ENCODE measurements around the gene GABBR1. TPM values are rescaled to one million over a fixed set of nuclear protein-coding genes. Genes with fewer than 3 reads are reported as not detected.

Gene GABBR1
- total and polyA plus RNA-seq, 2 donors (not counting 3 experiments of a cell fraction or from before 2014, with no cell fraction given): 43.6 to 50.8 TPM

GRCh38 chr6:29641430-29642148 lies 8.6 kb upstream of the GABBR1 start:
- Histone ChIP-seq H3K9me1 (replicated peaks; ENCODE audit: control insufficient read depth, extremely low read depth, insufficient read depth, low read length) (no peaks in the 10 kb centered on the region), H3K9ac (replicated peaks; ENCODE audit: extremely low read depth, insufficient read depth, low read length) (no peak overlapping the region), H3K27ac (ENCODE audit: insufficient read depth, low read depth, low read length) (no peak overlapping the region), H3K79me2 (ENCODE audit: control insufficient read depth, insufficient read depth, low read length) (no peaks in the 10 kb centered on the region), H3K4me1 (ENCODE audit: control insufficient read depth, extremely low read depth, insufficient read depth, low read length) (no peaks in the 10 kb centered on the region), H3K36me3 (ENCODE audit: control insufficient read depth in 2 of 2, extremely low read depth in 1 of 2, insufficient read depth in 2 of 2, low read length in 2 of 2) (no peaks in the 10 kb centered on the region), H3K9me3 (replicated peaks; ENCODE audit: control insufficient read depth, insufficient read depth, low read length) (no peaks in the 10 kb centered on the region), H3K4me2 (ENCODE audit: insufficient read depth, low read length) (no peak overlapping the region), H3K27me3 (ENCODE audit: control insufficient read depth in 2 of 2, insufficient read depth in 2 of 2, low read length in 2 of 2) (no peaks in the 10 kb centered on the region), H4K20me1 (replicated peaks; ENCODE audit: control insufficient read depth, extremely low read depth, insufficient read depth, low read length) (no peaks in the 10 kb centered on the region), H3K4me3 (replicated peaks in 1 of 3; ENCODE audit: insufficient read depth in 1 of 3, low read depth in 1 of 3, low read length in 3 of 3) (no peak overlapping the region), H2AFZ (ENCODE audit: low read depth, low read length) (no peak overlapping the region)
- intact Hi-C loops (cut with micrococcal nuclease) (no loop called here), dilution Hi-C loops (cut with MboI; ENCODE audit: extremely low pct_ligation_motif_present, low sequenced_read_pairs) (no loop called here)
- ChIA-PET CTCF (interaction anchor here (0.7 to 3.2 kb wide), 4 partner anchors 9 to 13 kb away, joined by 3 to 24 read pairs (median 12); no protein-coding TSS in a partner anchor), POLR2A (interaction anchor here (1.0 kb wide), 1 partner anchor 9 kb away, joined by 3 read pairs; no protein-coding TSS in a partner anchor)
- no TSS peak for BruUV-seq (replicated peaks)
- DNase-seq (ENCODE audit: low read depth, low spot score) (no peak), FAIRE-seq (no peak)
- TF ChIP-seq EZH2 (IDR thresholded peaks at IDR 0.05; ENCODE audit: borderline replicate concordance, low read depth, low read length, severe bottlenecking) (no peak), JUN (IDR thresholded peaks at IDR 0.05; ENCODE audit: borderline replicate concordance, insufficient read depth, insufficient read length, low read depth) (no peak), MAX (IDR thresholded peaks at IDR 0.05; ENCODE audit: insufficient read depth, insufficient read length) (no peak), POLR2A (IDR thresholded peaks at IDR 0.05; ENCODE audit: low read depth, low read length) (no peak), GATA2 (IDR thresholded peaks at IDR 0.05; ENCODE audit: insufficient read depth, insufficient read length, low read depth, low read length) (no peak), FOS (IDR thresholded peaks at IDR 0.05; ENCODE audit: borderline replicate concordance, insufficient read depth, low read length) (no peak), POLR2AphosphoS5 (IDR thresholded peaks at IDR 0.05; ENCODE audit: insufficient read depth, low read depth, low read length) (no peak), MYC (IDR thresholded peaks at IDR 0.05; ENCODE audit: low read depth, low read length) (no peak), CTCF (IDR thresholded peaks at IDR 0.05; ENCODE audit: extremely low read depth in 1 of 2, insufficient read depth in 1 of 2, low read depth in 1 of 2, low read length in 2 of 2) (no peak)

Data from endothelial cell of umbilical vein (primary cell).